ENCODE results near the gene GPR143. TPM values are rescaled to one million over a fixed set of nuclear protein-coding genes. Genes with fewer than 3 reads are reported as not detected.

GPR143 gene
- total and polyA plus RNA-seq, 4 donors, result 0.77 to 2.7 (median 1.5) TPM

DNA sequence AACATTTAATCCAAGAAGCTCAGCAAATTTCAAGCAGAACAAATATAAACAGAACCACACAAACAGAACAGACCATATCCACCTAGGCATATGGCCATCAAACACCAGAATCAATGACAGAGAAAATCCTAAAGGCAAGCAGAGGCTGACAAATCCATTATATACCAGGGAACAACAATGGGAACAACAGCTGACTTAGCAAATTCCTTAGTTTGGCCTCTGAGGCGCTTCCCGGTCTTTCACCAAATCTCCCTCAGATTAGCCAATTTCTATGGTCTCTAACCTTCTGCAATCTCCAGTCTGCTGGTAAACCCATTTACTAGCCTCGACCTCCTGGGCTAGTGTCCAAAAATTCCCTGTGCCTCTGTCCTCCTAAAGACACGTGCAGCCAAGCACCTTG lies 59.2 kb downstream of the GPR143 start:
- TF ChIP-seq, protein P1, sequence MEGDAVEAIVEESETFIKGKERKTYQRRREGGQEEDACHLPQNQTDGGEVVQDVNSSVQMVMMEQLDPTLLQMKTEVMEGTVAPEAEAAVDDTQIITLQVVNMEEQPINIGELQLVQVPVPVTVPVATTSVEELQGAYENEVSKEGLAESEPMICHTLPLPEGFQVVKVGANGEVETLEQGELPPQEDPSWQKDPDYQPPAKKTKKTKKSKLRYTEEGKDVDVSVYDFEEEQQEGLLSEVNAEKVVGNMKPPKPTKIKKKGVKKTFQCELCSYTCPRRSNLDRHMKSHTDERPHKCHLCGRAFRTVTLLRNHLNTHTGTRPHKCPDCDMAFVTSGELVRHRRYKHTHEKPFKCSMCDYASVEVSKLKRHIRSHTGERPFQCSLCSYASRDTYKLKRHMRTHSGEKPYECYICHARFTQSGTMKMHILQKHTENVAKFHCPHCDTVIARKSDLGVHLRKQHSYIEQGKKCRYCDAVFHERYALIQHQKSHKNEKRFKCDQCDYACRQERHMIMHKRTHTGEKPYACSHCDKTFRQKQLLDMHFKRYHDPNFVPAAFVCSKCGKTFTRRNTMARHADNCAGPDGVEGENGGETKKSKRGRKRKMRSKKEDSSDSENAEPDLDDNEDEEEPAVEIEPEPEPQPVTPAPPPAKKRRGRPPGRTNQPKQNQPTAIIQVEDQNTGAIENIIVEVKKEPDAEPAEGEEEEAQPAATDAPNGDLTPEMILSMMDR (IDR thresholded peaks at IDR 0.05; ENCODE audit: control extremely low read depth, extremely low read depth), result no peak
- Histone ChIP-seq H3K9me3 (ENCODE audit: control insufficient read depth in 4 of 4, insufficient read depth in 3 of 4, low read length in 3 of 4) (peaks cover 0 to 8% (median 5%) of the 10 kb centered on the region in 4 donors), H3K4me1 (ENCODE audit: control insufficient read depth in 5 of 5, insufficient read depth in 5 of 5, low read length in 5 of 5) (no peaks in the 10 kb centered on the region), H3K27ac (ENCODE audit: low read depth in 1 of 2, low read length in 1 of 2) (no peak overlapping the region), H3K4me3 (no peak overlapping the region), H3K36me3 (ENCODE audit: control insufficient read depth in 4 of 4, insufficient read depth in 4 of 4, low read length in 4 of 4) (peaks cover 0 to 6% (median 3%) of the 10 kb centered on the region in 4 donors), H3K27me3 (ENCODE audit: control insufficient read depth in 3 of 3, insufficient read depth in 3 of 3, low read length in 2 of 3) (no peaks in the 10 kb centered on the region), H3K9ac (ENCODE audit: insufficient read depth in 1 of 2, low read length in 2 of 2) (no peak overlapping the region)
- ATAC-seq (ENCODE audit: insufficient read depth, low FRiP score) (no peak), DNase-seq (no peak)
- 73 to 78% methylated on average over 3 to 4 of the region's 4 CpGs for WGBS, 2 donors

DNA sequence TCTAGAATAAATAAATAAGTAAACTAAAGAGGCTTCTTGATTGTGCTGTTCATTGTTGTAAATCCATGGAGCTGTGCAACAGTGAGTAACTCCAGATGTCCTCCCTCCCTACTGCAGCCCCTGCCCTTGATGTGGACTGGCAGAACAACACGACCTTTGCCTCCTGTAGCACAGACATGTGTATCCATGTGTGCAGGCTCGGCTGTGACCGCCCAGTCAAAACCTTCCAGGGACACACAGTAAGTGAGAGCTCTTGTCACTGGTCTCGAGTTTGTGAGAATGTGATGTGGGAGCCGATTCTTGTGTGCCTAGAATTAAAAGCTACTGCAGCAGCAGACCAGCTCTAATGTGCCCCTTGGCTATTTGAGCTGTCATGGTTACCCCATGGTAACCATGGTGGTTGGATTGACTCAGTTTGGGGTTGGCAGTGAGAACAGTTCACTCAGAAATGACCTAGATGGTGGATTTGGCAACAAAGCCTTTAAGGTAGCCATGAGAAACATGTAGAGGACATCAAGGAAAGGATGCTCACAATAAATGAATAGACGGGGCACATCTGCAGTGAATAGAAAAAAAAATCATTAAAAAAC lies 60.7 kb downstream of the GPR143 start:
- no peak overlapping the region for H3K27ac ChIP-seq (ENCODE audit: low read depth in 1 of 2, low read length in 1 of 2)
- TF ChIP-seq, protein P1 (IDR thresholded peaks at IDR 0.05; ENCODE audit: control extremely low read depth, extremely low read depth), result no peak
- WGBS, 2 donors, result 88 to 99% methylated on average over 6 of the region's 6 CpGs
- H3K4me1 ChIP-seq (ENCODE audit: control insufficient read depth in 5 of 5, insufficient read depth in 5 of 5, low read length in 5 of 5), result no peaks in the 10 kb centered on the region
- DNase-seq (no peak), ATAC-seq (ENCODE audit: insufficient read depth, low FRiP score) (no peak)
- no peak overlapping the region for H3K4me3 ChIP-seq
- H3K36me3 ChIP-seq (ENCODE audit: control insufficient read depth in 4 of 4, insufficient read depth in 4 of 4, low read length in 4 of 4), result peaks cover 0 to 6% (median 2%) of the 10 kb centered on the region in 4 donors
- no peaks in the 10 kb centered on the region for H3K27me3 ChIP-seq (ENCODE audit: control insufficient read depth in 3 of 3, insufficient read depth in 3 of 3, low read length in 2 of 3)
- no peak overlapping the region for H3K9ac ChIP-seq (ENCODE audit: insufficient read depth in 1 of 2, low read length in 2 of 2)
- peaks cover 0 to 8% (median 5%) of the 10 kb centered on the region in 4 donors for H3K9me3 ChIP-seq (ENCODE audit: control insufficient read depth in 4 of 4, insufficient read depth in 3 of 4, low read length in 3 of 4)

DNA sequence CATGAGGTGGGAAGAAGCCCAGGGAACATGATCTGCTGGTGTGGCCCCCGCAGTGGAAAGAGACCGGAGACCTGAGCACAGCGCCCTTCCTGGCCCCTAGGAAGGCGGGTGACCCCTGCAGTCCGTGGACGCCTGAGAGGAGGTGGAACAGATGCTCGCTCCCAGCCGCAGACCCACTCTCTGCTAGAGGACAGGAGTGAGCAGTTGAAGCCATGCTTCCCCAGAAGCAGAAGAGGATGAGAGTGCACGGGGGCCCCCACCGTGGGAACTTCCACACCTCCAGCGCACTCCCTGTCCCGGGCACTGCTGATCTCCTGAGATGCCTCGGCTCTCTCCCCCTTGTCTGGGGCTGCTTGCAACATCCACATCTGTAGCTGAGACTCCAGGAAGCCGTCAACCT lies 62.2 kb downstream of the GPR143 start:
- DNase-seq, result no peak
- WGBS, 2 donors, result 91 to 97% methylated on average over 13 to 14 of the region's 14 CpGs
- Histone ChIP-seq H3K27ac (ENCODE audit: low read depth in 1 of 2, low read length in 1 of 2) (no peak overlapping the region), H3K36me3 (ENCODE audit: control insufficient read depth in 4 of 4, insufficient read depth in 4 of 4, low read length in 4 of 4) (peaks cover 0 to 7% (median 1%) of the 10 kb centered on the region in 4 donors), H3K4me1 (ENCODE audit: control insufficient read depth in 5 of 5, insufficient read depth in 5 of 5, low read length in 5 of 5) (no peaks in the 10 kb centered on the region), H3K4me3 (no peak overlapping the region), H3K9me3 (ENCODE audit: control insufficient read depth in 4 of 4, insufficient read depth in 3 of 4, low read length in 3 of 4) (peaks cover 0 to 8% (median 5%) of the 10 kb centered on the region in 4 donors), H3K27me3 (ENCODE audit: control insufficient read depth in 3 of 3, insufficient read depth in 3 of 3, low read length in 2 of 3) (no peaks in the 10 kb centered on the region), H3K9ac (ENCODE audit: insufficient read depth in 1 of 2, low read length in 2 of 2) (no peak overlapping the region)
- ATAC-seq (ENCODE audit: insufficient read depth, low FRiP score), result no peak
- TF ChIP-seq, protein P1 (IDR thresholded peaks at IDR 0.05; ENCODE audit: control extremely low read depth, extremely low read depth), result no peak

DNA sequence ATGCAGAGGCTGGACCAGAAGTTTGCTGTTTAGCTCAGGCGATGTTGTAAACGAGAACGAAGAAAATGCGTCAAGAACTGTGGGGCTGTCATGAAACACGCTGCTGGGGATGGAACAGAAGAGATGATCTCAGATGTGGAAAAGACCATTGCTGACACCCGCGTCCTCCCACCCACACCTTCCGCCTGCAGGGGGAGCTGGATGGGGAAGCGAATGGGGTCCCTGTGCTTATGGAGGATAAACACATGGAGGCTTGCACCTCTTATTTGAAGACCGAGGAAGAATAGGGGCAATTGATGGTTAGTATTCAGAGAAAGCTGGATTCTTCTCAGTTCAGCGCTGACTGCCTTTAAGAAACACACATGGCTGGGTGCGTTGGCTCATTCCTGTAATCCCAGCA lies 63.9 kb downstream of the GPR143 start:
- Histone ChIP-seq H3K36me3 (ENCODE audit: control insufficient read depth in 4 of 4, insufficient read depth in 4 of 4, low read length in 4 of 4) (peaks cover 0 to 7% (median 1%) of the 10 kb centered on the region in 4 donors), H3K4me3 (no peak overlapping the region), H3K27me3 (ENCODE audit: control insufficient read depth in 3 of 3, insufficient read depth in 3 of 3, low read length in 2 of 3) (no peaks in the 10 kb centered on the region), H3K9ac (ENCODE audit: insufficient read depth in 1 of 2, low read length in 2 of 2) (no peak overlapping the region), H3K9me3 (ENCODE audit: control insufficient read depth in 4 of 4, insufficient read depth in 3 of 4, low read length in 3 of 4) (peaks cover 0 to 8% (median 4%) of the 10 kb centered on the region in 4 donors), H3K4me1 (ENCODE audit: control insufficient read depth in 5 of 5, insufficient read depth in 5 of 5, low read length in 5 of 5) (no peaks in the 10 kb centered on the region), H3K27ac (ENCODE audit: low read depth in 1 of 2, low read length in 1 of 2) (no peak overlapping the region)
- 94 to 98% methylated on average over 12 of the region's 12 CpGs for WGBS, 2 donors
- no peak for ATAC-seq (ENCODE audit: insufficient read depth, low FRiP score)
- TF ChIP-seq, protein P1 (IDR thresholded peaks at IDR 0.05; ENCODE audit: control extremely low read depth, extremely low read depth), result no peak
- no peak for DNase-seq

Data from lung (tissue), 12 donors.